Gastroesophageal sphincter (tissue), 3 donors: ENCODE data around the gene KCNJ9.

Experiments used
- CTCF ChIP-seq, 4 experiments: fragments of 200-600 bp in 2 of 4; fragments of 450-650 bp in 2 of 4; sonication (generic) in 1 of 4; IDR thresholded peaks; one replicate each; pipeline ENCODE4 v1.5.1; 2017 to 2019; ENCODE audit warnings: antibody characterized with exemption in 4 of 4, mild to moderate bottlenecking in 2 of 4, moderate library complexity in 2 of 4
- EP300 ChIP-seq: sonication (generic); formaldehyde crosslinking; IDR thresholded peaks from one replicate; pipeline ENCODE4 v1.6.1; 2017; ENCODE audit warnings: antibody characterized with exemption, mild to moderate bottlenecking
- POLR2A ChIP-seq, 2 donors: fragments of 450-650 bp; IDR thresholded peaks; one replicate each; pipeline ENCODE4 v1.6.1; 2017; ENCODE audit warnings: antibody characterized with exemption in 2 of 2, mild to moderate bottlenecking in 2 of 2, moderate library complexity in 1 of 2
- POLR2AphosphoS5 ChIP-seq: sonication (generic); formaldehyde crosslinking; IDR thresholded peaks from one replicate; pipeline ENCODE4 v1.6.1; 2017; ENCODE audit warnings: antibody characterized with exemption

GRCh38 chr1:160101717-160102522 lies 20.6 kb downstream of the KCNJ9 start:
- TF ChIP-seq CTCF (IDR thresholded peaks at IDR 0.05) (no peak), POLR2A (IDR thresholded peaks at IDR 0.05) (no peak), EP300 (no peak), POLR2AphosphoS5 (no peak)
